Activated naive CD8-positive, alpha-beta T cell treated with anti-CD3 and anti-CD28 coated beads for 36 hours (primary cell): ENCODE results near the gene TAS2R41. TPM values are rescaled to one million over a fixed set of nuclear protein-coding genes. Genes with fewer than 3 reads are reported as not detected.

Source experiments
- DNase-seq: peaks from one replicate; pipeline ENCODE4 v3.0.0; 2021
- H3K27ac Mint-ChIP-seq: one replicate; pipeline ENCODE4 v1.8.0; 2022; ENCODE audit warnings: mild to moderate bottlenecking, moderate library complexity, mixed read lengths
- H3K27me3 Mint-ChIP-seq: one replicate; pipeline ENCODE4 v1.8.0; 2022; ENCODE audit warnings: mild to moderate bottlenecking, mixed read lengths
- H3K36me3 Mint-ChIP-seq: one replicate; pipeline ENCODE4 v1.8.0; 2021; ENCODE audit warnings: mild to moderate bottlenecking, mixed read lengths
- H3K4me1 Mint-ChIP-seq: one replicate; pipeline ENCODE4 v1.8.0; 2021; ENCODE audit warnings: mixed read lengths
- H3K4me3 Mint-ChIP-seq: one replicate; pipeline ENCODE4 v1.8.0; 2022; ENCODE audit warnings: mild to moderate bottlenecking, moderate library complexity, mixed read lengths
- H3K9me3 Mint-ChIP-seq: one replicate; pipeline ENCODE4 v1.8.0; 2022; ENCODE audit warnings: mixed read lengths
- total RNA-seq, 2 experiments: library from RNA; stranded (reverse); gene quantifications; one replicate each; pipeline ENCODE4 v1.2.3, GENCODE V29; 2021

Gene TAS2R41
- total RNA-seq, 2 experiments from 2014 or later, result not detected

DNA sequence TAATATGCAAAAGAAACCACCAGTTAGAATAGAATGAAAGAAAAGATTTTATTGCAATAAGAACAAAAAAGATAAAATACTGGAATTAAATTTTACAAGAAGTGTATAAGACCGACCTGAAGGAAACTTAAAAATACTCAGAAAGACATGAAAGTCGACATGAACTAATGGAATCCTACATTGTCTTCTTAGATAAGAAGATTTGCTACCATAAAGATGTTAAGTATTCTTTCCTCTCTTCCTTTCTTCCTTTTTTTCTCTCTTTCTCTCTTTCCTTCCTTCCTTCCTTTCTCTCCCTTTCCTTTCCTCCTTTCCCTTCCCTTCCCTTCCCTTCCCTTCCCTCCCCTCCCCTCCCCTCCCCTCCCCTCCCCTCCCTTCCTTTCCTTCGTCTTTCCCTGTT is 27.9 kb upstream of the TAS2R41 start:
- Mint-ChIP-seq H3K36me3 (peaks cover 2% of the 10 kb centered on the region), H3K27me3 (no peaks in the 10 kb centered on the region), H3K9me3 (no peaks in the 10 kb centered on the region), H3K27ac (no peak overlapping the region), H3K4me1 (peaks cover 12% of the 10 kb centered on the region), H3K4me3 (no peak overlapping the region)
- no peak for DNase-seq

DNA sequence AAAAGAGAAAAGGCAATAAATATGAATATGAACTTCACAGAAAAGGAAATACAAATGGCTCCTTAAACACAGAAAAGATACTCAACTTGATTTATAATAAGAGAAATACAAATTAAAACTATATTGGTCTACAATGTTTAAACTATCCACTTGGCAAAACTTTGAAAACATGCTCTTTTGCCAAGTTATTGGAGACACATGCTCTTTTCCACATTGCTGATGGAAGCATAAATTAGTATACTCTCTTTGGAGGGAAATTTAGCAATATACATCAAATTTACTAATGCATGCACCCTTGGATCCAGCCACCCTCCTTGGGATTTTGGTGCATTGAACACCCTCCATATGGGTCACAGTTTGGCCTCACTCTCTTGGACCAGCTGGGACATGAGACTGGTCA is 26.6 kb upstream of the TAS2R41 start:
- Mint-ChIP-seq H3K27me3 (no peaks in the 10 kb centered on the region), H3K4me3 (no peak overlapping the region), H3K36me3 (peaks cover 2% of the 10 kb centered on the region), H3K9me3 (no peaks in the 10 kb centered on the region), H3K4me1 (peaks cover 12% of the 10 kb centered on the region), H3K27ac (no peak overlapping the region)
- no peak for DNase-seq

- Mint-ChIP-seq H3K36me3 (peaks cover 2% of the 10 kb centered on the region), H3K4me3 (no peak overlapping the region), H3K27me3 (no peaks in the 10 kb centered on the region), H3K27ac (no peak overlapping the region), H3K9me3 (no peaks in the 10 kb centered on the region), H3K4me1 (peaks cover 12% of the 10 kb centered on the region)
- DNase-seq, result no peak
Observed at GRCh38 chr7:143451746-143452145, 25.9 kb upstream of the TAS2R41 start.

DNA sequence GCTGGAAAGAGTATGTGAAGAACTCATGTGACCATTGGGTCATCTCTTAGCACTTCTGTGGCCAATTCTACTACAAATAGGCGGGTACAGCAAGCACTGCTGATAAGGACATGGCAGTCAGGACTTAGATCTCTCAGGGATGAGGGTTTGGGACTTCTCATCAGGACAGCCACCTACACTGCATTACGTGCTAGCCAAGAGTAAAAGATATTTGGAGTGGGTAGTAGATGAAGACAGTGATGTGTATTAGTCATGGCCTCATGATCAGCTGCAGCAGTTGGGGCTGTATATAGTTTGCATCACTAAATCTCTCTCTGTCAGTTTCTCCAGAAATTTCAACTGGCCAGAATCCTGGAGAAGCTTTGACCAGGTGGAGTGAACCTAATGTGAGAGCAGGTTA is 25.2 kb upstream of the TAS2R41 start:
- DNase-seq, result no peak
- no peaks in the 10 kb centered on the region for H3K27me3 Mint-ChIP-seq
- peaks cover 12% of the 10 kb centered on the region for H3K4me1 Mint-ChIP-seq
- H3K27ac Mint-ChIP-seq, result no peak overlapping the region
- H3K36me3 Mint-ChIP-seq, result peaks cover 2% of the 10 kb centered on the region
- no peak overlapping the region for H3K4me3 Mint-ChIP-seq
- H3K9me3 Mint-ChIP-seq, result no peaks in the 10 kb centered on the region

DNA sequence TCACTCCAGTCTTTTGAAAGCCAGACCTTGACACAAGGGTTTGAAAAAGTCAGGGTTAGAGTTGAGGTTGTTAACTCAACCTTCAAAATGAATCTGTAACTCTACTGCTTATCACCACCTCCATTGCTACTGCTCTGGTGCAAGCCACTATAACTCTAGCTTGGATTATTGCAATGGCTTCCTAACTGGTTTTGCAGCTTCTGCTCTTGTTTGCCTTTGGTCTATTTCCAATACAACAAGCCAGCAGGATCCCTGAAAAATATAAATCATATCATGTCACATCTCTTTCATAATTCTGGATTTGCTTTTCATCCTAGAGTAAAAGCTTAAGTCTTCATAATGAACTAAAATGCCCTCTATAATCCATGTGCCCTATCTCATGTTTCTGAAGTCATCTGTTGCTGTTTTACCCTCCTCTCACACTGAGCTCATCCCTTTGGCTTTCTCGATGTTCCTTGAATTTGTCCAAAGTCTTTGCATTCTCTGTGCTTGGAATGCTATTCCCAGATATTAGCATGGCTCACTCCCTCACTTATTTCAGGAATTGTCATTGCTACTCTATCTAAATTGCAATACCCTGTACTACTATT is 23.5 kb upstream of the TAS2R41 start:
- Mint-ChIP-seq H3K27ac (no peak overlapping the region), H3K27me3 (no peaks in the 10 kb centered on the region), H3K36me3 (peaks cover 2% of the 10 kb centered on the region), H3K4me1 (peaks cover 12% of the 10 kb centered on the region), H3K9me3 (no peaks in the 10 kb centered on the region), H3K4me3 (no peak overlapping the region)
- DNase-seq, result no peak

DNA sequence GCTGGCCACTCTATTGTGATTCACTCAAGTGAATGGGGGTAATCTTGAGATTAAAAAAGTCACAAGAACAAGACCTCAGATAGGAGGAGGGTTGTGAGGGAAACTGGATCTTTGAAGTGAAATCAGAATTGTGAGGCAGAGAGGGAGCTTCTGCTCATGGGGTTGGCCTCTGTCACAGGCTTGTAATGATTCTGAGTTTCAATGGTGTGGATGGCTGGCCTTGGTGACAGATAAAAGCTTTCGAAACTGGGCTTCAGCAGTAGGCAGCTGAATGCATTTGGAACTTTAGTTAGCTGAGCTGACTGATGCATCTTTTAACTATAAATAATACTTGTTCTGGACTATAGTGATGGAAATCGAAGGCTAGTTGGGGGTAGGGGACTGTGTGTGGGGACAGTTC is 22.2 kb upstream of the TAS2R41 start:
- Mint-ChIP-seq H3K27me3 (no peaks in the 10 kb centered on the region), H3K36me3 (peaks cover 3% of the 10 kb centered on the region), H3K4me3 (no peak overlapping the region), H3K9me3 (no peaks in the 10 kb centered on the region), H3K4me1 (peaks cover 12% of the 10 kb centered on the region), H3K27ac (no peak overlapping the region)
- DNase-seq, result no peak

DNA sequence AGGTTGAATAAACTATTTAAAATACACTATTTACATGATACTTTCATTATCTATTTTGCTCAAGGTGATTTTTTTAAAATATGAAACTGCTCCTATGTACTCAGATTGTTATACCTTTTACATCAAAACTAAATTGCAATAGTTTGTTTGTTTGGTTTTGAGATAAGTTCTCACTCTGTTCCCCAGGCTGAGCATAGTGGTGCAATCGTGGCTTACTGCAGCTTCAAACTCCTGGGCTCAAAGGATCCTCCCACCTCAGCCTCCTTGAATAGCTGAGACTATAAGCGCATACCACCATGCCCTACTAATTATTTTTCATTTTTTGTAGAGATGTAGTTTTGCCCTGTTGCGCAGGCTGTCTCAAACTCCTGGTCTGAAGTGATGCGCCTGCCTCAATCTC is 21.7 kb upstream of the TAS2R41 start:
- DNase-seq, result no peak
- Mint-ChIP-seq H3K36me3 (peaks cover 7% of the 10 kb centered on the region), H3K4me1 (peaks cover 16% of the 10 kb centered on the region), H3K27ac (no peak overlapping the region), H3K27me3 (no peaks in the 10 kb centered on the region), H3K9me3 (no peaks in the 10 kb centered on the region), H3K4me3 (no peak overlapping the region)

GRCh38 chr7:143456992-143457793 is 20.5 kb upstream of the TAS2R41 start:
- DNase-seq, result no peak
- H3K27me3 Mint-ChIP-seq, result no peaks in the 10 kb centered on the region
- H3K27ac Mint-ChIP-seq, result no peak overlapping the region
- H3K4me1 Mint-ChIP-seq, result peaks cover 16% of the 10 kb centered on the region
- peaks cover 5% of the 10 kb centered on the region for H3K36me3 Mint-ChIP-seq
- no peak overlapping the region for H3K4me3 Mint-ChIP-seq
- no peaks in the 10 kb centered on the region for H3K9me3 Mint-ChIP-seq

- DNase-seq, result no peak
Observed at GRCh38 chr7:143458263-143458662, 19.4 kb upstream of the TAS2R41 start.

DNA sequence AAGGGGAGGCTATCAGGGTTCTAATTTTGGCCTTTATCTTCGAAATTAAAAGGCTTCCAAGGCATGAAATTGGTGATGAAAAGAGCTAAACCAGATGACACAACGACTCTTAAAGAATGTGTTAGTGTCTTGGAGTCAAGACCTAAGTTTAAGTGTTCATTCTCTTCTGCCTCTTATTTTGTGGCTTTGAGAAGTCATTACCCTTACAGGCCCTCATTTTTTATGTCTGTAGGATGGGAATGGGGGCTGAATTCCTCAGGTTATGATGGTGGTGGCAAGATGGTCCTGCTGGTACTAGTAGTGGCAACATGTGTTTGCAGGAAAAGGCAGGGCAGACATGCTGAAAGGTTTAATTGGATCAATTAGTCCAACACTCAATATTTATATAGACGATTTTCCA is 19.0 kb upstream of the TAS2R41 start:
- H3K4me3 Mint-ChIP-seq, result no peak overlapping the region
- DNase-seq, result no peak
- no peaks in the 10 kb centered on the region for H3K27me3 Mint-ChIP-seq
- no peak overlapping the region for H3K27ac Mint-ChIP-seq
- H3K9me3 Mint-ChIP-seq, result no peaks in the 10 kb centered on the region
- H3K36me3 Mint-ChIP-seq, result peaks cover 5% of the 10 kb centered on the region
- peaks cover 6% of the 10 kb centered on the region for H3K4me1 Mint-ChIP-seq

More at GRCh38 chr7:143458263-143458662, 19.4 kb upstream of the TAS2R41 start:
- H3K4me1 Mint-ChIP-seq, result peaks cover 8% of the 10 kb centered on the region
- H3K27me3 Mint-ChIP-seq, result no peaks in the 10 kb centered on the region
- H3K9me3 Mint-ChIP-seq, result no peaks in the 10 kb centered on the region
- H3K27ac Mint-ChIP-seq, result no peak overlapping the region
- peaks cover 5% of the 10 kb centered on the region for H3K36me3 Mint-ChIP-seq
- no peak overlapping the region for H3K4me3 Mint-ChIP-seq

- Mint-ChIP-seq H3K4me1 (peaks cover 4% of the 10 kb centered on the region), H3K4me3 (no peak overlapping the region), H3K36me3 (peaks cover 5% of the 10 kb centered on the region), H3K9me3 (no peaks in the 10 kb centered on the region), H3K27ac (no peak overlapping the region), H3K27me3 (no peaks in the 10 kb centered on the region)
- no peak for DNase-seq
Observed at GRCh38 chr7:143459359-143459758, 18.3 kb upstream of the TAS2R41 start.

DNA sequence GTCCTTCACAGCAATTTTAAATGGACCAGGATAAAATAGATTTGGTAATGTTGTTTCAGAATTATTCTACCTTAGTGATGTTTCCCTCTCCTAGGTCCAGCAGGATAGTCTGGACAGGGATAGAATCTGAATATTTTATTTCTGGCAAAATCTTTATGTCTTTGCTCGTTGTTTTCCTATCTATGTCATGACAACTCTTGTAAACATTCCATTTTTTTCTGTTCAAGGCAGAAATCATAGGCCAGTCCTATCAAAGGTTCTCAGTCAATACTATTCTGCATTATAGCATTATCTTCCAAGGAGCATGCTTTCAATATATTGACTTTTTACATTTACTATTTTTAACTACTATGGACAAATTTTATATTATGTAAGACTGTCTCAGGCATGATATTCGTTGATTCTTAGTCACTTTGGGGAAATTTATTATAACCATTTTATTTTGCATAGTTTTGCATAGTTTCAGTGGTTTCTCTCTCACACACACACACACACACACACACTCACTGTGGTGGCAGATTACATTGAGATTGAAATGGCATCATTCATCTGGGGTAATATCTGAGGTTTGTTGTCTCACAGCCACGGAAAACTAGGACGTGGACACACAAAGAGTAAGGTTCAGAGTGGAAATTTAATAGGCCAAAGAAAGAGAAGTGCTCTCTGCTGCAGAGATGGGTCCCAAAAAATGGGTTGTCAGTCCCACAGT is 17.2 kb upstream of the TAS2R41 start:
- H3K36me3 Mint-ChIP-seq, result peaks cover 5% of the 10 kb centered on the region
- H3K9me3 Mint-ChIP-seq, result no peaks in the 10 kb centered on the region
- H3K27ac Mint-ChIP-seq, result no peak overlapping the region
- peaks cover 4% of the 10 kb centered on the region for H3K4me1 Mint-ChIP-seq
- H3K4me3 Mint-ChIP-seq, result no peak overlapping the region
- DNase-seq, result peak; percentile 12
- no peaks in the 10 kb centered on the region for H3K27me3 Mint-ChIP-seq

GRCh38 chr7:143462045-143462444 is 15.6 kb upstream of the TAS2R41 start:
- peaks cover 4% of the 10 kb centered on the region for H3K4me1 Mint-ChIP-seq
- no peak for DNase-seq
- no peak overlapping the region for H3K4me3 Mint-ChIP-seq
- no peak overlapping the region for H3K27ac Mint-ChIP-seq
- peaks cover 5% of the 10 kb centered on the region for H3K36me3 Mint-ChIP-seq
- no peaks in the 10 kb centered on the region for H3K9me3 Mint-ChIP-seq
- H3K27me3 Mint-ChIP-seq, result no peaks in the 10 kb centered on the region

DNA sequence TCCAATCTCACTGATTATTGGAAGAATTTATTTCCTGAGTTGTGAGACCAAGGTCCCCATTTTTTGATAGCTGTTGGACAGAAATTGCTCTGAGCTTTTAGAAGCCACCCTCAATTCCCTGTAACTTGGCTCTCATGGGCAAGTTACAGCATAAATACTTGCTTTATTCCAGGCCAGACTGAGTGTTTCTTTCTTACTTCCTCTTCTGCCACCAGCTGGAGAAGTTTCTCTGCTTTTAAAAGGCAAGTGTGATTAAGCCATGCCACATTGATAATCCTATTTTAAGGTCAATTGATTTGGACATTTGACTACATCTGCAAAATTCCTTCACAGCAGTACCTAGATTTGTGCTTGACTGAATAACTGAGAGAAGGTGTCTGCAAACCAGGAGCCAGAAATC is 14.1 kb upstream of the TAS2R41 start:
- DNase-seq, result no peak
- Mint-ChIP-seq H3K27me3 (no peaks in the 10 kb centered on the region), H3K36me3 (peaks cover 5% of the 10 kb centered on the region), H3K4me3 (no peak overlapping the region), H3K4me1 (peaks cover 4% of the 10 kb centered on the region), H3K27ac (no peak overlapping the region), H3K9me3 (no peaks in the 10 kb centered on the region)

- no peak for DNase-seq
- peaks cover 4% of the 10 kb centered on the region for H3K4me1 Mint-ChIP-seq
- no peaks in the 10 kb centered on the region for H3K27me3 Mint-ChIP-seq
- no peak overlapping the region for H3K4me3 Mint-ChIP-seq
- H3K36me3 Mint-ChIP-seq, result peaks cover 5% of the 10 kb centered on the region
- no peak overlapping the region for H3K27ac Mint-ChIP-seq
- no peaks in the 10 kb centered on the region for H3K9me3 Mint-ChIP-seq
Observed at GRCh38 chr7:143463957-143464356, 13.7 kb upstream of the TAS2R41 start.
